Measurements from ENCODE around the gene UBE3D.

GRCh38 chr6:83065511-83066192 is at the start of gene UBE3D:
- TF ChIP-seq, protein P1, sequence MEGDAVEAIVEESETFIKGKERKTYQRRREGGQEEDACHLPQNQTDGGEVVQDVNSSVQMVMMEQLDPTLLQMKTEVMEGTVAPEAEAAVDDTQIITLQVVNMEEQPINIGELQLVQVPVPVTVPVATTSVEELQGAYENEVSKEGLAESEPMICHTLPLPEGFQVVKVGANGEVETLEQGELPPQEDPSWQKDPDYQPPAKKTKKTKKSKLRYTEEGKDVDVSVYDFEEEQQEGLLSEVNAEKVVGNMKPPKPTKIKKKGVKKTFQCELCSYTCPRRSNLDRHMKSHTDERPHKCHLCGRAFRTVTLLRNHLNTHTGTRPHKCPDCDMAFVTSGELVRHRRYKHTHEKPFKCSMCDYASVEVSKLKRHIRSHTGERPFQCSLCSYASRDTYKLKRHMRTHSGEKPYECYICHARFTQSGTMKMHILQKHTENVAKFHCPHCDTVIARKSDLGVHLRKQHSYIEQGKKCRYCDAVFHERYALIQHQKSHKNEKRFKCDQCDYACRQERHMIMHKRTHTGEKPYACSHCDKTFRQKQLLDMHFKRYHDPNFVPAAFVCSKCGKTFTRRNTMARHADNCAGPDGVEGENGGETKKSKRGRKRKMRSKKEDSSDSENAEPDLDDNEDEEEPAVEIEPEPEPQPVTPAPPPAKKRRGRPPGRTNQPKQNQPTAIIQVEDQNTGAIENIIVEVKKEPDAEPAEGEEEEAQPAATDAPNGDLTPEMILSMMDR (IDR thresholded peaks at IDR 0.05; ENCODE audit: control extremely low read depth in 1 of 3, insufficient read depth in 1 of 3, low read depth in 1 of 3, low read length in 3 of 3), result peak; percentile 82 to 93 (median 92)
- TF ChIP-seq EZH2 (IDR thresholded peaks at IDR 0.05; ENCODE audit: low read depth, low read length, severe bottlenecking), result no peak
- TF ChIP-seq SP2 (IDR thresholded peaks at IDR 0.05; ENCODE audit: low read length), result no peak
- TF ChIP-seq CHD2 (IDR thresholded peaks at IDR 0.05; ENCODE audit: low read length), result peak; percentile 29
- peak; percentile 79; the same call in 1 of the 2 replicates for TF ChIP-seq POLR2AphosphoS5 (IDR thresholded peaks at IDR 0.05; ENCODE audit: low read depth, low read length)
- no peak; the same call in 1 of the 2 replicates for TF ChIP-seq EGR1 (IDR thresholded peaks at IDR 0.05; ENCODE audit: borderline replicate concordance, low read depth, low read length)
- TF ChIP-seq EP300 (IDR thresholded peaks at IDR 0.05; ENCODE audit: borderline replicate concordance in 1 of 2, low read depth in 2 of 2, low read length in 2 of 2), result no peak
- no peak for TF ChIP-seq SUZ12 (IDR thresholded peaks at IDR 0.05; ENCODE audit: low read length)
- TF ChIP-seq ASH2L (IDR thresholded peaks at IDR 0.05; ENCODE audit: low read length), result peak; percentile 92
- no peak for TF ChIP-seq BCL11A (IDR thresholded peaks at IDR 0.05; ENCODE audit: low read depth in 2 of 2, low read length in 2 of 2)
- TF ChIP-seq, protein P2, sequence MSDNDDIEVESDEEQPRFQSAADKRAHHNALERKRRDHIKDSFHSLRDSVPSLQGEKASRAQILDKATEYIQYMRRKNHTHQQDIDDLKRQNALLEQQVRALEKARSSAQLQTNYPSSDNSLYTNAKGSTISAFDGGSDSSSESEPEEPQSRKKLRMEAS (IDR thresholded peaks at IDR 0.05), result peak; percentile 89
- TF ChIP-seq ZNF274 (IDR thresholded peaks at IDR 0.05; ENCODE audit: borderline replicate concordance, extremely low read depth, low read length), result no peak
- peak; percentile 70 to 89 for TF ChIP-seq POLR2A (IDR thresholded peaks at IDR 0.05; ENCODE audit: control extremely low read depth in 1 of 2, low read depth in 2 of 2, low read length in 2 of 2)
- TF ChIP-seq SRF (IDR thresholded peaks at IDR 0.05; ENCODE audit: low read depth, low read length), result no peak

All from H1 (cell line).